SHP77 treated with DMSO at 0.1 percent for 48 hours (cell line): ENCODE results near the gene GSK3A.
A peak's percentile ranks its signal among the peaks of the same experiment; 100 is the strongest.
"Not testable (repeated sequence)": the region's sequence is repeated elsewhere in the genome, so short reads cannot be mapped to it uniquely, and the experiment has no call there.

Experiments
- DNase-seq: peaks from one replicate; lab custom pipeline; 2025; lab: John Stamatoyannopoulos, UW

The GSK3A gene

DNA sequence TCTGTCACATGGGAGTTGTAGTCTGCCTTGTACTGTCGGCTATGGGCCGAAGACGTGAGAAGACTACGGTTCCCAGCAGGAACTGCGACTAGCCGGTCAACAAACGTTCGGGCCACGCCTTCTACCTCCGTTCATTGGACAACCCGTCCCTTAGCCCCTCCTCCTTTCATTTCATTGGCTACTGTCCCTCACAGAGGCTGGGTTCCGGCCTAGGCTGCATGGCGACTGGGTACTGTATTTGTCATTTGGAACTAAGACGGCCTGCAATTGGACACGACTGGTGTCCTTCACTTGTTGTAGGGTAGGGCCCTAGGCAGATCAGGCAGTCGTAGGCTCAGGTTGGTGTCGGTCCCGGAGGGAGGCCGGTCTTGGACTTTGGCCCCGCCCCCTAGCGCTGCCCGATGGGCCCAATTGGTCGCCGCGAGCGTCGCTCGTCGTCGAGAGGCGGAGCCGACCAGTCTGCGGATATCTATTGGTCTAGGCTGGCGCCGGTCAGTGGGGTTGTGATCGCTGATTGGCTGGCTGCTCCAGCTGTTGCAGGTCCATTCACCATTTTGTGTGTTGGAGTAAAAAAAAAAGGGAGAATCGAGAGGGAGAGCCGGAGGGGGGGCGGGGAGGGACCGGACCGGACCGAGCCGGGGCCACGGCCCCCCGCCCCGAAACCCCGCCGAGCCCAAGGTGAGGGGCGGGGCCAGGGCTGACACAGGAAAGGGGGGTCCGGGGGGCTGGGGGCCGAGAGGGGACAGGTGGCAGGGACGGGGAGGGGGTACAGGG, 26.5 kb upstream of the GSK3A start, which contains the start of gene CIC:
CIC (plus strand) TSS at position 549 of the 774 bp plus-strand sequence. CDS start 2,532 bp downstream, outside the sequence.
- peak; percentile 99 for DNase-seq

DNA sequence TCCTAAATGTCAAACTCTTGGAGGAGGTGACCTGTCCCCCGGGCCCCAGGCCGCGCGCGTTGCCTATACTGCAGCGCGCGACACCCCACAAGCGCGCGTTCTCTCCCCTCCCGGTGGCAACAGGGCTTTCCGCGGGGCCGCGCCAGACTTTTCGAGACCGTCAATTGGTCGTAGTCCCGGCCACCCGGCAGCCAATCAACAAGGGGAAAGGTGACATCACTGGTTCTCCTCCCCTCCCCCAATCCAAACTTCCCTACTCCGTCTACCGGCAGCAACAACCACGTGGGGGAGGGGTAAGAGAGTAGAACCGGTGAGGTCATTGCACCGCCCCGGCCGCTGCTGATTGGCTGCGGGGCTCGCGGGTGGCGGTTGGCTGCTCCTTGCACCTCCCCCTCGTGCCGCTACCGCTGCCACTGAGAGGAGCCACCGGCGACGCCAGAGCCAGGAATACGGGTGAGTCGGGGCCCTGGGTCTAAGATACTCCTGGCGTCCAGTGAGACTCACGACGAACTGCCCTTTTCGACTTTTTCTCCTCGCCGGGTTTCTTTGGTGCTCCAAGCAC, 25.8 kb upstream of the GSK3A start:
- DNase-seq, result peak; percentile 98

DNA sequence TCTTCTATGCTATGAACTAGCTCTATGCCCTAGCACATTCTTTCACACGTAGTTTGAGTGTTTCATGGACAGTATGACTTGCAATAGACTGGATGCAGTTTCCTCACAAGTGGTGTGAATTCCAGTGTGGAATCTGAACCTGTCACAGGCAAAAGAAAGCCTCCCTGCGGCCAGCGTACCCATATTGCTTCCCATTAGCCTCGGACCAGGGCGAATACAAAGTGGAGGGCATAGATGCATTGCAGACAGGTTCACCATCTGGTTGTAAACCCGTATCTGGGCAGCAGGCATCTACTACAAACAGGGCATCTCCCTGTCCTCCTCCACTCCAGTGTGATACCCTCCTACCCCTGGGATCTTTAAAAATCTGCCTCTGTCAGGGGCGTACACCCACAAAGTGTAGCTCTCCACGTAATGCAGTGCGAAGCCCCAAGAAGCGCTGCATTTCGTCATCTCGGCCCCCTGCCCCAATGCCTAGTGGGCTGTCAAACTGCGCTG, 25.3 kb upstream of the GSK3A start:
- DNase-seq, result no peak

DNA sequence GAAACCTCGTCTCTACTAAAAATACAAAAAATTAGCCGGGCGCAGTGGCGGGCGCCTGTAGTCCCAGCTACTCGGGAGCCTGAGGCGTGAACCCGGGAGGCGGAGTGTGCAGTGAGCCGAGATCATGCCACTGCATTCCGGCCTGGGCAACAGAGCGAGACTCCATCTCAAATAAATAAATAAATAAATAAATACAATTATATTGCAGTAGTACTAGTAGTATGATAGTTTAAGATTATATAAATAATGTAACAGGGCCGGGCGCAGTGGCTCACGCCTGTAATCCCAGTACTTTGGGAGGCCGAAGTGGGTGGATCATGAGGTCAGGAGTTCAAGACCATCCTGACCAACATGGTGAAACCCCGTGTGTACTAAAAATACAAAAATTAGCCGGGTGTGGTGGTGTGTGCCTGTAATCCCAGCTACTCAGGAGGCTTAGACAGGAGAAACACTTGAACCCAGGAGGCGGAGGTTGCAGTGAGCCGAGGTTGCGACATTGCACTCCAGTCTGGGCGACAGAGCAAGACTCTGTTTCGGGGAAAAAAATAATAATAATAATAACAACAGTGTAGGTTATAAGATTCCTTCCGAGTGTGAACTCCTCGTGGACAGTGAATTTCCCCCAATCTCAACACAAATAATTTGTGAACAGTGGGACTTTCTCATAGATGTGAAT, 24.7 kb upstream of the GSK3A start:
- not testable (repeated sequence) for DNase-seq

DNA sequence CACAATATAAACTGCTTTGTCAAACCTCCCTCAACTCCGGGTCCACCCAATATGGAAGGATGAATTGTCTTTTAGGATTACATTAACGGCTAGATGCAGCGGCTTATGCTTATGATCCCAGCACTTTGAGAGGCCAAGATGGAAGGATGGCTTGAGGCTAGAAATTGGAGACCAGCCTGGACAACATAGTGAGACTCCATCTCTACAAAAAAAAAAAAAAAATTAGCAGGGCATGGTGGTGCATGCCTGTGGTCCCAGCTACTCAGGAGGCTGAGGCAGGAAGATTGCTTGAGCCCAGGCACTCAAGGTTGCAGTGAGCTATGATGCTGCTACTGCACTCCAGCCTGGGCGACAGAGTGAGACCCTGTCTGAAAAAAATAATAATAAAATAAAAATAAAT, 23.7 kb upstream of the GSK3A start:
- DNase-seq, result not testable (repeated sequence)

DNA sequence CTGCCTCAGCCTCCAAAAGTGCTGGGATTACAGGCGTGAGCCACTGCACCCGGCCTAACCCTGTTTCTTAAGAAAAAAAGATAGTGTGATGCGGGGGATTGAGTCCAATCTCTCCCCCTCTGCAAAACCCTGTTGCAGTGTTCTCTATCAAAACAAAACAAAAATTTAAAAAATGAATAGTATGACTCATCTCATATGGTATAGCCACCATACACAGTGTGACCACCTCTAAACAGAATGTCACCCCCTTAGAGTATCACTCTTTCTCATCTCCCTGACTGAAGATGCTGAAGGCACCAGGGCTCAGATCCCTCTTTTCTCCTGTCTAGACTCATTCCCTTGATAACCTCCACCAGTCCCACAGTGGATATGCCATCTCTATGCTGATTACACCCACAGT, 19.4 kb upstream of the GSK3A start:
- DNase-seq, result no peak

DNA sequence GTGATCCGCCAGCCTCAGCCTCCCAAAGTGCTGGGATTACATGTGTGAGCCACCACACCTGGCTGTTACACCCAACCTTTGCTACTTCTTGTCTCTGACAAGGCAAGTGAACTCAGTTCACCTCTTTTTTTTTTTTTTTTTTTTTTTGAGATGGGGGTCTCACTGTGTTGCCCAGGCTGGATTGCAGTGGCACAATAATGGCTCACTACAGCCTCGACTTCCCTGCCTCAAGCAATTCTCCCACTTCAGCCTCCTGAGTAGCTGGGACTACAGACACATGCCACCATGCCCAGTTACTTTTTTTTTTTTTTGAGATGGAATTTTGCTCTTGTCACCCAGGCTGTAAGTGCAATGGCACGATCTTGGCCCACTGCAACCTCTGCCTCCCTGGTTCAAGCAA, 15.4 kb upstream of the GSK3A start:
- DNase-seq, result not testable (repeated sequence)

DNA sequence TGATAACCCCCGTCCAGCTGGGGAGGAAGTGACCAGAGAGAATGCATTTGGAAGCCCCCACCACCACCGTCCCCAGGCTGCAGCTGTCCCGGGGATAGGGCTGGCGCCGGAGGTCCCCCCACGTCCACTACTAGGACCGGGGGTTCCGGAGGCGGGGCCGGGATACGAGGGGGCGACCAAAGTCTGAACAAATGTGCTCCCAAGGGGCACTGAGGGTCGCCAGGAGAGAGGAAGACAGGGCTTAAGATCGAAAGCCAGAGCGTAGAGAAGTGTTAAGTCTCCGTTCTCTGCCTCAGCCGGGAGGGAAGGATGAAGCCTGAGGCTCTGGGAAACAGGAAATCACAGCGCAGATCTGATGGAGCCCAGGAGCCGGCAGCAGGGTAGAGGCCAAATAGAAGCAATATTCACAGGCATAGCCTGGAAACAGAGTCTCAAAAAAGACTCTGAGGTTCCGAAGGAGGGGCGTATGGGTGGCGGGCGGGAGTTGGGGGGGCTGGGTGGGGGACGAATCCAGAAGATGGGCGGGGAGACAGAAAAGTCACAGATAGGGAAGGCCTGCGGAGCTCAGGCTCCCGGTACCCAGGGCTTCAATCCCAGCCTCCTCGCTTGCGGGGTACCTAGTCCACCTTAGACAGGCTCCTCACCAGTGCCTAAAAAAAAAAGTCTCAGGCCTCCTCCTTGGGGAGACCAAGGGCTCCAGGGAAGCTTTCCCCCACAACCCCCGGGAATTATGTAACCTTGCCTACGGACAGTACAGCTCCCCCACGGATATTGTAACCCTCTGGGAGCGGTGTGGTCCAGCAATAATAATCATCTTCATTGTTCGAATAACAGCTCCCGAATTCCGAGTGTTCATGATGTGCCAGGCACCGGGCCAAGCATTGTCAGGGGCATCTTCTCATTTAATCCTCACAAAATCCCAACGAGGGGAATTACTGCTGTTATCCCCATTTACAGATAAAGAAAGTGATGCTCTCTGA, 13.7 kb upstream of the GSK3A start:
- DNase-seq, result no peak

DNA sequence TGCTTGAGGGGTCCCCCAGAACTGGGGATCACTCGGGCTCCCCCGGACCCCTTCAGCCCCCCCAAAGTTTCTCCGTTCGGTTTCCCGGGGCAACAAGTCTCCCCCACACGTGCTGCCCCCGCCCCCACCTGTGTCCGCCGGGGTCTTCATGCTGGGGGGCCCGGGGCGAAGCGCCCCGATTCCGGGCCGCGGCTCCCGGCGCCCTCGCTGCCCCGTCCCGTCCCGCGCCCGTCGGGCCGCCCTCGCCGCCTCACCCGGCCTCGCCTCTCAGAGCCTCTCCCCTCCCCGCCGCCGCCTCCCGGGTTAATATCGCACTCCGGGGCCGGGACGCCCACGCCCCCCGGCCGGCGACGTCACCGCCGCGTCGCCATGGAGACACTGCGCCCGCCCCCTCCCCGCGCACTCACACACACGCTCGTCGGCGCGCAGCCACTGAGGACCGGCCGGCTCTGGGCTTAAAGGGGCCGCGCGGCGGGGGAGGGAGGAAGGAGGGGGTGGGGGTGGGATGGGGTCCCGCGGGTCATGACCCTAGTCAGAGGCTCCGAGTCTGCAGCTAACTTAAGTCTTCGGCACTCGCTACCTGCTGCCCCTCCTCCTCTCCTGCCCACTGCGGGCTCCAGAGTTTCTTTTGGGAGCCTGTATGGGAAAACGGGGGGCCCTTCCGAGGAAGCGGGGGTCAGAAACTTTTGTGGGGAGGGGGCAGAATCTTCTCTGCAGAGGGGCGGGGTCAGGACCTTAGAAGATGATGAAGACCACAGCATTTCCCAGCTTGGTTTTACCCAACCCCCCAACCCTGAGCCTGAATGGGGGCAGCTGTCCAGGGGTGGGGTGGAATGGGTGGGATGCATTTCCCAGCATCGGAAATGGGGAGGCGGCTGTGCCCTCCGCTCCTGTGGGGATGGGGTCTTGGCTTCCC, 12.7 kb upstream of the GSK3A start, which contains the start of gene ERF:
ERF (minus strand) TSS at position 279 of the 916 bp plus-strand sequence; CDS start at position 150, 129 bp downstream.
- peak; percentile 42 for DNase-seq

DNA sequence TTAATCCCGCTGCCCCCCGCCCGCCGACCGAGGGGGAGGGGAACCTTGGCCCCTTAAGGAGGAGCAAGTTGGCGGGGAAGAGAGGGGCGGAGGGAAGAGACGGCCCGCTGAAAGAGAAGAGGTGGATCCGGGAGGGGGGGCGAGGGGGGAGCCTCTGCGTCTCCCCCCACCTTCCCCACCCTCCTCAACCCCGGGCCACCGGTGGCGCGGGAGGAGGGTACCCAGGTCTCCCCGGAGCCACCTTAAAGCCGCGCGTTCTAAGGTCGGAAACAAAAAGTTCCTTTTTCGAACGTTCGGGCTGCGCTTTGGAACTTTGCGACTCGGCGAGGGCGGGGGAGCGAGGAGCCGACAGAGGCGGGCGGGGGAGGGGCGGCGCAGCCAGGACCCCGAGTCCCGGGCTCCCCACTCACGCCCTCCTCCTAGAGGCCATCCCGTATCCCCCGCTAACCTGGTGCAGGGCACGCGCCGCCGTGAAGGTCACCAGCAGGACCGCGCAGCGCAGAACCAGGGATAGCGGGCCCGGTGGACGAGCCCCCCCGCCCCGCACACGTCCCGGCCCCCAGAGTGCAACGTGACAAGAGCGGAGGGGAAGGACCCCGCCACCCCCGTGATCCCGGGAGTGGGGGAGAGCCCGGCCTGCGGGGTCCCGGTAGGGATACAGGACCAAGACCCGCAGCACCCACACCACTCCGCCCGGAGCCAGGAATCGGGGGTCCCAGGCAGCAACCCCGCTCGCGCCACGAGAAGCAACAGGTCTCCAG, 11.9 kb upstream of the GSK3A start:
- DNase-seq, result no peak

DNA sequence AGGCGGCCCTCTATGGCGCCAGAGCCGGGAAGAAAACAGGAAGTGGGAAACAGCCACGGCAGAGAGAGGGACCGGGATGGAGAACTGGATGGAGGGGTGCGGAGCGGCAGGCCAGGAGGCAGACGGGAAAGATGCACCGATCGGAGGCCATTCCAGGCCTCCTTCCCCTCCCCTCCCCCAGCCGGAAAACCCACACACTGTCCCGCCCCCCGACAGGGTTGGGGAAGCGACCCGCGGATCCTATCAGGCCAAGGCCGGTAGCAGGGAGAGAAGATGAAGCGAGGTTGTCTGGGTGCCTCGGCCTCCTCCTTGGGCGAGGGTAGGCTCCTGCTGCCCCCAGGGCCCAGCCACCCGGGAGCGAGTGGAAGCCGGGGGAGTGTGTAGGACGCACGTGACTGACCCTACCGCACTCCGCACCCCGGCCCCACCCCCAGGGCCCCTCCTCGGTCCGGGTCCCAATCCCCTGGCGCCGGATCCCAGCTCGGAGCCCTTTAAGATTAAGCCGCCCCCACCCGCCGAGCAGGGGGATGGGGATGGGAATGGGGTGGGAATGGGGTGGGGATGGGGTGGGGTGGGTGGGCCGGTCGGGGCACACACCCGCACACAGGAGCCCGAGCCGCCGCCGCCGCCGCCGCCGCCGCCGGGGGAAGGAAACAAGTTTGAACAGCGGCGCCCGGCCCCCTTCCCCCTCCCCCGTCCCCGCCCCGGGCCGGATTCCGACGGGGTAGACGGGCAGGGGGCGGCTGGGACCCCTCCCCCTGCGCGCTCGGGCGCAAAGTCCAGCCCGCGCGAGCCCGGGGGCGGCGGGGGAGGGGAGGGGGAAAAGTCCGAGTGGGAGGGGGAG, 11.1 kb upstream of the GSK3A start:
- no peak for DNase-seq

DNA sequence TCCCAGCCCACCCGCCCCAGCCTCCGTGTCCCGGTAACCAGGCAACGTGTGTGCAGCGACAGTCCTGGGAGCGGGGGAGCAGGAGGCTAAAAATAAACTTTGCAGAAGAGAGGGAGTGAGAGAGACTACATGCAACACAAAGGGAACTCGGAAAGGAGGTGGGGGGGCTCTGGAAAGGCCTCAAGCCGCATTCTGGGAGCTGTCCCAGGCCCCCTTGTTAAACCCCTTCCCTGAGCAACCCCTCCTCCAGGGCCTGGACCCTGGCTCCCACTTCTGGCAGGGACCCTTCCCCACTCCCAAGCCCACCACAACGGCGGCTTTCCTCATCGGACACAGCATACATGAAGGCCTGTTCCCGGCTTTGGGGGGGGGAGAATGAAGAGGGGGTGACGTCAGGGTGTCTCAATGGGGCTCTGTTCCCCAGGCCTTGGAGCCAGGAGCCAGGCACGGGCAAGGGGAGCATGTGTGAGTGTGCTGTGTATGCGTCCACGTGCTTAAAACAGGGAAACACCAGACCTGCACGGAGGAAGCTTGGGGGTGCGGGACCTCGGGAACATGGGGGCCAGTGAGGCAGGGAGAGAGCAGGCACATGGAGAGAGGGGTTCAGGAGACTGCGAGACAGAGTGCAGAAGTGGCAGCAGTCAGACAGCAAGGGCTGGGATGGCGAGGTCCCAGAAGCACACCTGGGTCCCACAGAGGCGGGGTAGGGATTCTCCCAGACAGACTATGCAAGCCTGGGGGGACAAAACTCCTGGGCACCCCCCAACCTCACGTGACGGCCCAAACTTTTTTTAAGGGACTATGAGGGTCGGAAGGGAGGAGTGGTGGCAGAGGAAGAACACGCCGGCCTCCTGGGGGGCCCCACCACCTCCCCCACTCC, 10.2 kb upstream of the GSK3A start:
- no peak for DNase-seq

DNA sequence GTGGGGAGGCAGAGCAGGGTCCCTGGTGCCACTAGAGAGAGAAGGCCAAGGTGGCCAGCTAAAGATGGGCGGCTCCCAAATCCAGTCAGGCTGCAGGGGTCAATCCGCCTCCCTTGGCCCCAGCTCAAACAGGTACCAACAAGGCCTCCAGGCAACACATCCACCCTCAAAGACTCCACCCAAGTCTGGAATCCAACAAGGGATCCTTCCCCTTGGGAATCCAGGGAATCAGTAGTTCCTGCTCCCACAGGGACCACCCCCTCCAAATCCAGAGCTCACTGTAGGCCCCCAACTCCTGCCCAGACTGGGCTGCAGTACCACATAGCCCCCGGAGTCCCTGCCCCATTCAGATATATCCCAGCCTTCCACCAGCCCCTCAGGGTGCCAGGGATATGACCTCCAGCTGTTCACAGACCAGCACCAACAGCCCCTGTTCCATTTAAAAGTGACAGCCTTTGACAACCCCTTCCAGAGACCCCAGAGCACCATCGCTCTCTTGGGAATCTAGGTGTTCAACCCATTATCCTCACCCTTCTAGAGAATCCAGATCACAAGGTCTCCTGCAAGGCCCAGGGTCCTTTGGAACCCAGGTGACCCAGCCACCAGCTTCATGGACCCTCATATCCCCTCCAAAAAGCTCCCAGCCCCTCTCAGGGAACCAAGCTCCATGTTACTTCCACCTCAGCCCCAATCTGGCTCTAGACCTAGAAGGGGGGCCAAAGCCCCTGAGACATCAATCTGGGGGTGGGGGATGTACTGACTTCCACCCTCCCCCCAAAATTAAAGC, 9.4 kb upstream of the GSK3A start:
- no peak for DNase-seq

DNA sequence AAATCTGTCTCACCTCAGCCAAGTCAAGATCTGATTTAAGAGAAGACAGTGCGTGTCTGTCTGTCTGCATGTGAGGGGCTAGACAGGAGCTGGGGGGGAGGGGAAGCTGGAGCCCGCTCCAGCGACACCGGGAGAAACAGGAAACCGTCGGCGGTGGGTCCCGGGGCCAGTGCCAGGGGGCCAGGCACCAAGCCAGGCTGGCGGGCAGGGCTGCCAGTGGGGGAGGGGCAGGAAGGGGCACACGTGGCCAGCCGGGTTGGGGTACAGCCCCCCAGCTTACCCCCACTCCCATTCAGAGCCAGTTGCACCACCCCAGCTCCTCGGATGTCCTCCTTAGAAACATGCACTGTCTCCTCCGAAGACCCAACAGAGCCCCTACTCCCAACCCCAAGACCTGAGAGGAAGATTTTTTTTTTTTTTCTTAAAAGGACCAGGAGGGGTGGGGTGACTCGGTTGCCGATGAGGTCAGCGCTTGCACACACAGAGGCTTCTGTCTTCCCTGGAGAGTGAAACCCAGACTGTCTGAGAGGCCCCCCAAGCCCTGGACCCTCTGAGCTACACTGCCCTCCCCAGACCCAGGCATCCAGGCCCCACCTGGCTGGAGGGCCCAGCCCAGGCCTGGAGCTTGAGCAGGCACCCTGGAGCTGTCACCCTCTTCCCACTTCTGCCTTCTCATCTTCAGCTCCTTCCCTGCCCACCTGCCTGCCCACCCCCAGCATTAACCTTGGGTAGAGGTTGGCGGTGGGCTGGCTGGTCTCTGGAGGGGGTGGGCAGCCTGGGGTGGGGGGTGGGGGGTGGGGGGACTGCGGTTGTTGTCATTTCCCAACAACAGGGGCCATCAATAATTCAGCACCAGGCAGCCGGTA, 8.5 kb upstream of the GSK3A start:
- DNase-seq, result no peak

DNA sequence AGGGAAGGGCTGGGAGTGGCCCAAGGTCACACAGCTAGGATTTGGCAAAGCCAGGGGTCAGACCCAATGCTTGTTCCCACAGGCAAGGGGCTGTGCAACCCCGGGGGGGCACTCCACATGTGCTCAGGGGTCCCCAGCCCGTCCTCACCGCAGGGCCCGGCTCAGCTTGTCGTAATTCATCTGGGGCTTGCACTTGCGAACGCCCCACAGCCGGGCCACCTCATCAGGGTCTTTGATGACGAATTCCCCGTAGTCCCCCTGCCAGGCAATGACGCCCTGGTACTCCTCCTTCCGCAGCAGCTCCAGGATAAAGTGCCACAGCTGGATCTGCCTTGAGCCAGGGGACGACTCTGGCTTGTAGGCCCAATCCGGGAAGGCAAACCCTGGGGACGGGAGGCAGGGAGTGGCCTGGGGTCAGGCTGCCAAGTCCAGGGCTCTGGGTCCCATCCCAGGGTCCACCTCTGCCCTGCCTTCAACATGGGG, 7.8 kb upstream of the GSK3A start:
- DNase-seq, result no peak

DNA sequence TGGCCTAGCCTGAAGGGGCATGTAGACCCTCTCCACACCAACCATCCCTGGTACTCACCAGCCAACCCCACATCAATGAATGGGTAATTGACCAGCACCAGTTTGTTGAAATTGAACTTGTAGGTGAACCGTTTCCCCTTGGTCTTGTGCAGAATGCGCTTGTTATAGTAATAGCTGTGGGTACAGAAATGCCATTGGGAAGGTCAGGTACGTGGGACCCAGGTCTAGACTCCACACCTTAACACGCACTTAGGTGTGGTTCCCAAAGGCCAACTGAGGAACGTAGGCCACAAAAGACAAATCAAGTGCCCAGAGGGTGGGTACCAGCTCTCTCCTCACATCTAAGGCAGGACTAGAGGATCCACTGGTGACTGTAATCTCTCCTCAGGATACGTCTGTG, 7.4 kb upstream of the GSK3A start:
- DNase-seq, result no peak
